HG03558 (cell line): ENCODE results near the gene VAT1L.
"Not testable (repeated sequence)": the region's sequence is repeated elsewhere in the genome, so short reads cannot be mapped to it uniquely, and the experiment has no call there.

ENCODE experiments used
- ATAC-seq: cut with Tn5 transposase; IDR thresholded peaks from one replicate; pipeline ENCODE4 v1.9.1; 2021; ENCODE audit warnings: moderate number of reproducible peaks; ENCODE audit not compliant: unreplicated experiment; ENCODE audit errors: extremely low read depth

VAT1L gene

GRCh38 chr16:77944631-77945030 lies 156.3 kb downstream of the VAT1L start:
- ATAC-seq, result no peak

- ATAC-seq, result no peak
These were observed 156.8 kb downstream of the VAT1L start for GRCh38 chr16:77945126-77945525.

- no peak for ATAC-seq
These were observed 158.5 kb downstream of the VAT1L start for GRCh38 chr16:77946823-77947222.

- not testable (repeated sequence) for ATAC-seq
These were observed 159.2 kb downstream of the VAT1L start for GRCh38 chr16:77947590-77947989.

- no peak for ATAC-seq
These were observed 160.5 kb downstream of the VAT1L start for GRCh38 chr16:77948835-77949234.

GRCh38 chr16:77949445-77949844 lies 161.1 kb downstream of the VAT1L start:
- ATAC-seq, result no peak

- no peak for ATAC-seq
These were observed 163.4 kb downstream of the VAT1L start for GRCh38 chr16:77951788-77952187.

GRCh38 chr16:77955127-77955526 lies 166.8 kb downstream of the VAT1L start:
- ATAC-seq, result no peak

- ATAC-seq, result no peak
These were observed 167.9 kb downstream of the VAT1L start for GRCh38 chr16:77956231-77956630.

- no peak for ATAC-seq
These were observed 172.4 kb downstream of the VAT1L start for GRCh38 chr16:77960766-77961165.

GRCh38 chr16:77961814-77962213 lies 173.4 kb downstream of the VAT1L start:
- ATAC-seq, result no peak

GRCh38 chr16:77962689-77963088 lies 174.3 kb downstream of the VAT1L start:
- ATAC-seq, result no peak

- ATAC-seq, result no peak
These were observed 175.1 kb downstream of the VAT1L start for GRCh38 chr16:77963185-77964044.

- ATAC-seq, result no peak
These were observed 177.0 kb downstream of the VAT1L start for GRCh38 chr16:77965346-77965745.

GRCh38 chr16:77967054-77967904 lies 178.9 kb downstream of the VAT1L start:
- ATAC-seq, result no peak

- no peak for ATAC-seq
These were observed 181.5 kb downstream of the VAT1L start for GRCh38 chr16:77969861-77970260.

- no peak for ATAC-seq
These were observed 182.0 kb downstream of the VAT1L start for GRCh38 chr16:77970371-77970770.

- ATAC-seq, result no peak
These were observed 183.1 kb downstream of the VAT1L start for GRCh38 chr16:77971306-77972061.

GRCh38 chr16:77972062-77972392 lies 183.7 kb downstream of the VAT1L start:
- no peak for ATAC-seq

- no peak for ATAC-seq
These were observed 186.5 kb downstream of the VAT1L start for GRCh38 chr16:77974883-77975282.

GRCh38 chr16:77975942-77976341 lies 187.6 kb downstream of the VAT1L start:
- no peak for ATAC-seq
